ENCODE results near the gene AOPEP. TPM values are rescaled to one million over a fixed set of nuclear protein-coding genes. Genes with fewer than 3 reads are reported as not detected.

AOPEP gene
- total and polyA plus RNA-seq, 9 of the 15 experiments (the other 6 are each of a cell fraction or from before 2014, with no cell fraction given): 4.5 to 19.3 (median 13.5) TPM

DNA sequence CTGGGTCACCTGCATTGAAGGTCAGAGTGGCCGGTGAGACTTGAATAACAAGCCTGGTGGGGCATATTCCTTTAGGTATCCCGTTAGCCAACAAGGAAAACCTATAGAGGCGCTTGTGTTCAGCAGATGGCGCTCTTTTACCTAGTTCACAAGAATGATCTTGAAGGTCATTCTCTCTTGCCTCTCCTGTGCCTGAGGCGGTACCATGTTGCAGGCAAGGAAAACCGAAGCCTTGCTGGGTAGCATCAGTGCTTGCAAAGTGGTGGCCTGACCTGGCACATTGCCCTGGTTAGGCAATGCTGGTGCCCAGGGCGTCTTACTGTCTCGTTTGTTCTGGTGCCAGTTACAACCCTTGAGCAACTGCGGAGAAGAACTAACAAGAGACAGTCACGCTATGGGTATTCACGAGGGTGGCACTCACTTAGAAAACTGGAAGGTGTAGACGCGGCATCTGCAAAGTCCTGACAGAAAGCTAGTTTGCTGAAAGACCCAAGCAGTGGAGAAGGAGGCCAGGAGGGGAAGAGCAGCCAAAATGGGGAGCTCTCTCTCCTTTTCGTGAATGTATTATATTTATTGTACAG is 56.7 kb downstream of the AOPEP start (continued):
- no peak for TF ChIP-seq RBM15 (IDR thresholded peaks at IDR 0.05; ENCODE audit: insufficient read depth, low read length)
- TF ChIP-seq TBL1XR1 (IDR thresholded peaks at IDR 0.05; ENCODE audit: low read length in 2 of 2): no peak
- no peak for TF ChIP-seq ZNF589 (CRISPR knock-in tag; IDR thresholded peaks at IDR 0.05; ENCODE audit: low read depth)
- no peak for TF ChIP-seq ZBTB1 (CRISPR knock-in tag; IDR thresholded peaks at IDR 0.05; ENCODE audit: borderline replicate concordance, low read depth)
- TF ChIP-seq ARID2 (IDR thresholded peaks at IDR 0.05): peak; percentile 63; the same call in 1 of the 2 replicates
- peak; percentile 69 to 90 for TF ChIP-seq RAD21 (CRISPR knock-in tag; conservative IDR thresholded peaks at IDR 0.05 in 1 of 2, IDR thresholded peaks at IDR 0.05 in 1 of 2)
- TF ChIP-seq MEF2D (tag; conservative IDR thresholded peaks at IDR 0.05; ENCODE audit: low read depth): no peak
- TF ChIP-seq DEAF1 (CRISPR knock-in tag; IDR thresholded peaks at IDR 0.05): peak; percentile 64; the same call in 1 of the 2 replicates
- no peak for TF ChIP-seq ZNF518B (CRISPR knock-in tag; IDR thresholded peaks at IDR 0.05)
- TF ChIP-seq, protein P1, sequence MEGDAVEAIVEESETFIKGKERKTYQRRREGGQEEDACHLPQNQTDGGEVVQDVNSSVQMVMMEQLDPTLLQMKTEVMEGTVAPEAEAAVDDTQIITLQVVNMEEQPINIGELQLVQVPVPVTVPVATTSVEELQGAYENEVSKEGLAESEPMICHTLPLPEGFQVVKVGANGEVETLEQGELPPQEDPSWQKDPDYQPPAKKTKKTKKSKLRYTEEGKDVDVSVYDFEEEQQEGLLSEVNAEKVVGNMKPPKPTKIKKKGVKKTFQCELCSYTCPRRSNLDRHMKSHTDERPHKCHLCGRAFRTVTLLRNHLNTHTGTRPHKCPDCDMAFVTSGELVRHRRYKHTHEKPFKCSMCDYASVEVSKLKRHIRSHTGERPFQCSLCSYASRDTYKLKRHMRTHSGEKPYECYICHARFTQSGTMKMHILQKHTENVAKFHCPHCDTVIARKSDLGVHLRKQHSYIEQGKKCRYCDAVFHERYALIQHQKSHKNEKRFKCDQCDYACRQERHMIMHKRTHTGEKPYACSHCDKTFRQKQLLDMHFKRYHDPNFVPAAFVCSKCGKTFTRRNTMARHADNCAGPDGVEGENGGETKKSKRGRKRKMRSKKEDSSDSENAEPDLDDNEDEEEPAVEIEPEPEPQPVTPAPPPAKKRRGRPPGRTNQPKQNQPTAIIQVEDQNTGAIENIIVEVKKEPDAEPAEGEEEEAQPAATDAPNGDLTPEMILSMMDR (IDR thresholded peaks at IDR 0.05 in 2 of 3, conservative IDR thresholded peaks at IDR 0.05 in 1 of 3; ENCODE audit: insufficient read depth in 2 of 3, low read depth in 1 of 3, low read length in 3 of 3): peak; percentile 72 to 84 (median 75)

All from K562 (cell line).